ENCODE measurements around the gene OSGIN1. TPM values are rescaled to one million over a fixed set of nuclear protein-coding genes. Genes with fewer than 3 reads are reported as not detected.

The OSGIN1 gene
- total RNA-seq, 1 donor from 2014 or later: 0.31 TPM

GRCh38 chr16:83935005-83935857 is 17.8 kb upstream of the OSGIN1 start:
- DNase-seq (ENCODE audit: low spot score): no peak
- no peak for TF ChIP-seq CTCF (IDR thresholded peaks at IDR 0.05; ENCODE audit: unreplicated experiment)
- no peaks in the 10 kb centered on the region for H3K9me3 Mint-ChIP-seq (ENCODE audit: unreplicated experiment)
- no peak overlapping the region for H3K4me3 Mint-ChIP-seq (ENCODE audit: unreplicated experiment)
- H3K4me1 Mint-ChIP-seq (ENCODE audit: unreplicated experiment): peaks cover 14% of the 10 kb centered on the region
- no peaks in the 10 kb centered on the region for H3K36me3 Mint-ChIP-seq (ENCODE audit: low read depth, unreplicated experiment)
- H3K27ac Mint-ChIP-seq (ENCODE audit: unreplicated experiment): no peak overlapping the region
- peaks cover 25% of the 10 kb centered on the region for H3K27me3 Mint-ChIP-seq (ENCODE audit: unreplicated experiment)

- Mint-ChIP-seq H3K27ac (ENCODE audit: unreplicated experiment) (no peak overlapping the region), H3K27me3 (ENCODE audit: unreplicated experiment) (peaks cover 25% of the 10 kb centered on the region), H3K4me1 (ENCODE audit: unreplicated experiment) (peaks cover 14% of the 10 kb centered on the region), H3K4me3 (ENCODE audit: unreplicated experiment) (no peak overlapping the region), H3K36me3 (ENCODE audit: low read depth, unreplicated experiment) (no peaks in the 10 kb centered on the region), H3K9me3 (ENCODE audit: unreplicated experiment) (no peaks in the 10 kb centered on the region)
- TF ChIP-seq CTCF (IDR thresholded peaks at IDR 0.05; ENCODE audit: unreplicated experiment): no peak
- no peak for DNase-seq (ENCODE audit: low spot score)
Measured at GRCh38 chr16:83935858-83936255, 17.2 kb upstream of the OSGIN1 start.

- TF ChIP-seq CTCF (IDR thresholded peaks at IDR 0.05; ENCODE audit: unreplicated experiment): no peak
- Mint-ChIP-seq H3K27me3 (ENCODE audit: unreplicated experiment) (peaks cover 25% of the 10 kb centered on the region), H3K27ac (ENCODE audit: unreplicated experiment) (no peak overlapping the region), H3K4me3 (ENCODE audit: unreplicated experiment) (no peak overlapping the region), H3K9me3 (ENCODE audit: unreplicated experiment) (no peaks in the 10 kb centered on the region), H3K36me3 (ENCODE audit: low read depth, unreplicated experiment) (no peaks in the 10 kb centered on the region), H3K4me1 (ENCODE audit: unreplicated experiment) (peaks cover 14% of the 10 kb centered on the region)
- DNase-seq (ENCODE audit: low spot score): no peak
Measured at GRCh38 chr16:83936581-83937165, 16.4 kb upstream of the OSGIN1 start.

- H3K4me3 Mint-ChIP-seq (ENCODE audit: unreplicated experiment): no peak overlapping the region
- no peak for DNase-seq (ENCODE audit: low spot score)
- H3K9me3 Mint-ChIP-seq (ENCODE audit: unreplicated experiment): no peaks in the 10 kb centered on the region
- H3K36me3 Mint-ChIP-seq (ENCODE audit: low read depth, unreplicated experiment): no peaks in the 10 kb centered on the region
- TF ChIP-seq CTCF (IDR thresholded peaks at IDR 0.05; ENCODE audit: unreplicated experiment): no peak
- H3K27me3 Mint-ChIP-seq (ENCODE audit: unreplicated experiment): peaks cover 25% of the 10 kb centered on the region
- H3K27ac Mint-ChIP-seq (ENCODE audit: unreplicated experiment): no peak overlapping the region
- peaks cover 14% of the 10 kb centered on the region for H3K4me1 Mint-ChIP-seq (ENCODE audit: unreplicated experiment)
Measured at GRCh38 chr16:83937267-83937666, 15.8 kb upstream of the OSGIN1 start.
